RWPE1 (cell line): ENCODE data around the gene MARS1.

ENCODE experiments used
- CTCF ChIA-PET: fragments of 350-600 bp; sonication (Branson Sonifier 250); formaldehyde crosslinking; extraction: SDS; loops from one replicate; lab custom pipeline; 2021; lab: Yijun Ruan, JAX
- POLR2A ChIA-PET: fragments of 400-600 bp; formaldehyde crosslinking; extraction: SDS; loops from one replicate; lab custom pipeline; 2020; ENCODE audit warnings: antibody characterized with exemption; ENCODE audit not compliant: low non-redundant PET; lab: Yijun Ruan, JAX
- DNase-seq: peaks from one replicate; pipeline ENCODE4 v3.0.0; 2012; ENCODE audit warnings: low spot score
- H3K27ac ChIP-seq: fragments of 450-650 bp; 2 replicates; pipeline ENCODE4 v1.5.1; 2017
- CTCF ChIP-seq: fragments of 450-650 bp; conservative IDR thresholded peaks from 2 replicates; pipeline ENCODE4 v1.5.1; 2017; ENCODE audit warnings: low read depth, mild to moderate bottlenecking

The MARS1 gene

GRCh38 chr12:57474862-57475261, 13.0 kb upstream of the MARS1 start:
- no peak for DNase-seq
- POLR2A ChIA-PET: no interaction called here
- no peak overlapping the region for H3K27ac ChIP-seq
- TF ChIP-seq CTCF: no peak
- CTCF ChIA-PET: interaction anchor here (0.6 to 2.0 kb wide), 4 partner anchors 12 to 262 kb away, joined by 4 to 12 read pairs (median 4); no protein-coding TSS in a partner anchor

GRCh38 chr12:57475271-57476161, 12.4 kb upstream of the MARS1 start:
- CTCF ChIA-PET: interaction anchor here (0.6 to 2.0 kb wide), 4 partner anchors 13 to 398 kb away, joined by 3 to 12 read pairs (median 4); no protein-coding TSS in a partner anchor
- no peak for DNase-seq
- H3K27ac ChIP-seq: no peak overlapping the region
- no peak for TF ChIP-seq CTCF
- POLR2A ChIA-PET: interaction anchor here (0.6 kb wide), 1 partner anchor 15 kb away, joined by 7 read pairs; no protein-coding TSS in a partner anchor

- CTCF ChIA-PET: interaction anchor here (0.5 to 1.0 kb wide), 3 partner anchors 14 to 1008 kb away, joined by 3 read pairs; partner anchors contain the start of gene SPRYD4
- no peak for DNase-seq
- no peak for TF ChIP-seq CTCF
- no peak overlapping the region for H3K27ac ChIP-seq
- POLR2A ChIA-PET: interaction anchor here (0.6 kb wide), 1 partner anchor 14 kb away, joined by 7 read pairs; no protein-coding TSS in a partner anchor
Observed at GRCh38 chr12:57476162-57476992, 11.5 kb upstream of the MARS1 start.

- H3K27ac ChIP-seq: no peak overlapping the region
- ChIA-PET CTCF (interaction anchor here (0.5 to 1.0 kb wide), 2 partner anchors 15 to 1009 kb away, joined by 3 read pairs; partner anchors contain the start of gene SPRYD4), POLR2A (no interaction called here)
- no peak for DNase-seq
- no peak for TF ChIP-seq CTCF
Observed at GRCh38 chr12:57476993-57477709, 10.7 kb upstream of the MARS1 start.

GRCh38 chr12:57477710-57478681, 9.9 kb upstream of the MARS1 start:
- no peak for DNase-seq
- no peak for TF ChIP-seq CTCF
- CTCF ChIA-PET: interaction anchor here (1.0 kb wide), 1 partner anchor 16 kb away, joined by 3 read pairs; no protein-coding TSS in a partner anchor
- POLR2A ChIA-PET: no interaction called here
- no peak overlapping the region for H3K27ac ChIP-seq
